ENCODE results near the gene RPUSD3. TPM values are rescaled to one million over a fixed set of nuclear protein-coding genes. Genes with fewer than 3 reads are reported as not detected.

Gene RPUSD3
- total RNA-seq, 1 donor from 2014 or later: 71.1 TPM

- intact Hi-C loops (cut with micrococcal nuclease): no loop called here
- Mint-ChIP-seq H3K4me1 (ENCODE audit: low read depth) (peaks cover 5% of the 10 kb centered on the region), H3K27ac (no peak overlapping the region), H3K4me3 (ENCODE audit: low read depth) (no peak overlapping the region), H3K27me3 (ENCODE audit: low read depth) (no peaks in the 10 kb centered on the region), H3K9me3 (no peaks in the 10 kb centered on the region), H3K36me3 (ENCODE audit: low read depth) (peaks cover 28% of the 10 kb centered on the region)
- DNase-seq (ENCODE audit: low spot score): no peak
Observed at GRCh38 chr3:9817436-9817835, 26.4 kb downstream of the RPUSD3 start.

- Mint-ChIP-seq H3K27ac (no peak overlapping the region), H3K27me3 (ENCODE audit: low read depth) (no peaks in the 10 kb centered on the region), H3K4me1 (ENCODE audit: low read depth) (peaks cover 10% of the 10 kb centered on the region), H3K9me3 (no peaks in the 10 kb centered on the region), H3K4me3 (ENCODE audit: low read depth) (no peak overlapping the region), H3K36me3 (ENCODE audit: low read depth) (peaks cover 33% of the 10 kb centered on the region)
- intact Hi-C loops (cut with micrococcal nuclease): no loop called here
- DNase-seq (ENCODE audit: low spot score): no peak
Observed at GRCh38 chr3:9815986-9816385, 27.8 kb downstream of the RPUSD3 start.

GRCh38 chr3:9812870-9813483 is 30.8 kb downstream of the RPUSD3 start:
- Mint-ChIP-seq H3K27ac (no peak overlapping the region), H3K4me1 (ENCODE audit: low read depth) (peaks cover 22% of the 10 kb centered on the region), H3K36me3 (ENCODE audit: low read depth) (peaks cover 46% of the 10 kb centered on the region), H3K9me3 (no peaks in the 10 kb centered on the region), H3K27me3 (ENCODE audit: low read depth) (no peaks in the 10 kb centered on the region), H3K4me3 (ENCODE audit: low read depth) (no peak overlapping the region)
- intact Hi-C loops (cut with micrococcal nuclease): no loop called here
- DNase-seq (ENCODE audit: low spot score): no peak

GRCh38 chr3:9810846-9811245 is 33.0 kb downstream of the RPUSD3 start:
- intact Hi-C loops (cut with micrococcal nuclease): no loop called here
- Mint-ChIP-seq H3K27ac (peak overlapping the region; percentile 46), H3K4me1 (ENCODE audit: low read depth) (peaks cover 30% of the 10 kb centered on the region), H3K4me3 (ENCODE audit: low read depth) (peak overlapping the region; percentile 40), H3K36me3 (ENCODE audit: low read depth) (peaks cover 61% of the 10 kb centered on the region), H3K27me3 (ENCODE audit: low read depth) (no peaks in the 10 kb centered on the region), H3K9me3 (no peaks in the 10 kb centered on the region)
- no peak for DNase-seq (ENCODE audit: low spot score)

GRCh38 chr3:9810433-9810770 is 33.4 kb downstream of the RPUSD3 start:
- peaks cover 65% of the 10 kb centered on the region for H3K36me3 Mint-ChIP-seq (ENCODE audit: low read depth)
- intact Hi-C loops (cut with micrococcal nuclease): no loop called here
- DNase-seq (ENCODE audit: low spot score): no peak
- peaks cover 32% of the 10 kb centered on the region for H3K4me1 Mint-ChIP-seq (ENCODE audit: low read depth)
- H3K27me3 Mint-ChIP-seq (ENCODE audit: low read depth): no peaks in the 10 kb centered on the region
- peak overlapping the region; percentile 46 for H3K27ac Mint-ChIP-seq
- no peaks in the 10 kb centered on the region for H3K9me3 Mint-ChIP-seq
- H3K4me3 Mint-ChIP-seq (ENCODE audit: low read depth): peak overlapping the region; percentile 40

GRCh38 chr3:9809615-9810432 is 34.0 kb downstream of the RPUSD3 start, which contains the start of gene TTLL3:
TSS of gene TTLL3 (plus strand) at chr3:9810262. CDS start at chr3:9810662, 400 bp downstream.
- no peaks in the 10 kb centered on the region for H3K9me3 Mint-ChIP-seq
- peak; percentile 26 for DNase-seq (ENCODE audit: low spot score)
- H3K36me3 Mint-ChIP-seq (ENCODE audit: low read depth): peaks cover 71% of the 10 kb centered on the region
- H3K27ac Mint-ChIP-seq: peak within 1 kb of the TSS; percentile 85
- peaks cover 32% of the 10 kb centered on the region for H3K4me1 Mint-ChIP-seq (ENCODE audit: low read depth)
- H3K4me3 Mint-ChIP-seq (ENCODE audit: low read depth): peak within 1 kb of the TSS; percentile 81
- H3K27me3 Mint-ChIP-seq (ENCODE audit: low read depth): no peaks in the 10 kb centered on the region
- intact Hi-C loops (cut with micrococcal nuclease): loop anchor here (5.0 kb wide), 2 partner anchors 43 to 58 kb away; partner anchors contain the start of gene CAMK1

- Mint-ChIP-seq H3K27me3 (ENCODE audit: low read depth) (no peaks in the 10 kb centered on the region), H3K9me3 (no peaks in the 10 kb centered on the region), H3K4me3 (ENCODE audit: low read depth) (peak overlapping the region; percentile 81), H3K4me1 (ENCODE audit: low read depth) (peaks cover 32% of the 10 kb centered on the region), H3K27ac (peak overlapping the region; percentile 85), H3K36me3 (ENCODE audit: low read depth) (peaks cover 77% of the 10 kb centered on the region)
- intact Hi-C loops (cut with micrococcal nuclease): loop anchor here (5.0 kb wide), 2 partner anchors 42 to 57 kb away; partner anchors contain the start of gene CAMK1
- no peak for DNase-seq (ENCODE audit: low spot score)
Observed at GRCh38 chr3:9809239-9809614, 34.6 kb downstream of the RPUSD3 start.

- Mint-ChIP-seq H3K27ac (peak overlapping the region; percentile 85), H3K9me3 (no peaks in the 10 kb centered on the region), H3K4me1 (ENCODE audit: low read depth) (peaks cover 35% of the 10 kb centered on the region), H3K27me3 (ENCODE audit: low read depth) (no peaks in the 10 kb centered on the region), H3K36me3 (ENCODE audit: low read depth) (peaks cover 79% of the 10 kb centered on the region), H3K4me3 (ENCODE audit: low read depth) (no peak overlapping the region)
- intact Hi-C loops (cut with micrococcal nuclease): loop anchor here (5.0 kb wide), 2 partner anchors 41 to 56 kb away; partner anchors contain the start of gene CAMK1
- DNase-seq (ENCODE audit: low spot score): peak; percentile 39
Observed at GRCh38 chr3:9808345-9809037, 35.3 kb downstream of the RPUSD3 start.

GRCh38 chr3:9807981-9808344 is 35.8 kb downstream of the RPUSD3 start:
- peak overlapping the region; percentile 85 for H3K27ac Mint-ChIP-seq
- H3K9me3 Mint-ChIP-seq: no peaks in the 10 kb centered on the region
- DNase-seq (ENCODE audit: low spot score): no peak
- H3K4me1 Mint-ChIP-seq (ENCODE audit: low read depth): peaks cover 39% of the 10 kb centered on the region
- no peaks in the 10 kb centered on the region for H3K27me3 Mint-ChIP-seq (ENCODE audit: low read depth)
- H3K4me3 Mint-ChIP-seq (ENCODE audit: low read depth): no peak overlapping the region
- peaks cover 79% of the 10 kb centered on the region for H3K36me3 Mint-ChIP-seq (ENCODE audit: low read depth)
- intact Hi-C loops (cut with micrococcal nuclease): loop anchor here (5.0 kb wide), 2 partner anchors 41 to 56 kb away; partner anchors contain the start of gene CAMK1

GRCh38 chr3:9806688-9807589 is 36.9 kb downstream of the RPUSD3 start:
- intact Hi-C loops (cut with micrococcal nuclease): loop anchor here (5.0 kb wide), 2 partner anchors 40 to 55 kb away; partner anchors contain the start of gene CAMK1
- no peak for DNase-seq (ENCODE audit: low spot score)
- H3K36me3 Mint-ChIP-seq (ENCODE audit: low read depth): peaks cover 81% of the 10 kb centered on the region
- no peaks in the 10 kb centered on the region for H3K27me3 Mint-ChIP-seq (ENCODE audit: low read depth)
- H3K9me3 Mint-ChIP-seq: no peaks in the 10 kb centered on the region
- H3K4me3 Mint-ChIP-seq (ENCODE audit: low read depth): no peak overlapping the region
- no peak overlapping the region for H3K27ac Mint-ChIP-seq
- peaks cover 39% of the 10 kb centered on the region for H3K4me1 Mint-ChIP-seq (ENCODE audit: low read depth)

GRCh38 chr3:9806137-9806536 is 37.7 kb downstream of the RPUSD3 start:
- no peaks in the 10 kb centered on the region for H3K27me3 Mint-ChIP-seq (ENCODE audit: low read depth)
- intact Hi-C loops (cut with micrococcal nuclease): loop anchor here (5.0 kb wide), 2 partner anchors 39 to 54 kb away; partner anchors contain the start of gene CAMK1
- H3K36me3 Mint-ChIP-seq (ENCODE audit: low read depth): peaks cover 80% of the 10 kb centered on the region
- H3K27ac Mint-ChIP-seq: no peak overlapping the region
- H3K4me1 Mint-ChIP-seq (ENCODE audit: low read depth): peaks cover 35% of the 10 kb centered on the region
- no peak overlapping the region for H3K4me3 Mint-ChIP-seq (ENCODE audit: low read depth)
- DNase-seq (ENCODE audit: low spot score): no peak
- H3K9me3 Mint-ChIP-seq: no peaks in the 10 kb centered on the region

DNA sequence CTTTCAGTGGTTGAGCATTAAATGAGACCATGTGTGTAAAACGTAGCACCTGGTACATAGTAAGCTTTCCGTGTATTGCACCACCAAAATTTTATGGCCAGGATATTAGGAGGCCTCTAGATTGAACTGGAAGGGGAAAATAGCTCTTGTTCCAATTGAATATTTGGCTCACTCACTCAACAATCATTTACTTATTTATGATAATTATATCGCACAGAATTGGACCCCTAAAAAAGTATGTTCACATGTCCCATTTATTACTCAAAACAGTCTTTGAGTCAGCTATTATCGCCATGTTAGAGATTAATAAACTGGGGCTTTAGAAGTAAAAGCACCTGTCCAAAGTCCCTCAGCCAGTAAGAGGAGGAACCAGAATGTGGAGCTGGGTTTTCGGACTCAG is 38.8 kb downstream of the RPUSD3 start:
- no peaks in the 10 kb centered on the region for H3K9me3 Mint-ChIP-seq
- H3K4me3 Mint-ChIP-seq (ENCODE audit: low read depth): no peak overlapping the region
- peaks cover 85% of the 10 kb centered on the region for H3K36me3 Mint-ChIP-seq (ENCODE audit: low read depth)
- H3K27me3 Mint-ChIP-seq (ENCODE audit: low read depth): no peaks in the 10 kb centered on the region
- peaks cover 31% of the 10 kb centered on the region for H3K4me1 Mint-ChIP-seq (ENCODE audit: low read depth)
- DNase-seq (ENCODE audit: low spot score): no peak
- no peak overlapping the region for H3K27ac Mint-ChIP-seq
- intact Hi-C loops (cut with micrococcal nuclease): loop anchor here (5.0 kb wide), 2 partner anchors 38 to 53 kb away; partner anchors contain the start of gene CAMK1
